A549 treated with DMSO at 1 μM for 4 hours (cell line): Measurements from ENCODE around the gene HS3ST3A1. TPM values are rescaled to one million over a fixed set of nuclear protein-coding genes. Genes with fewer than 3 reads are reported as not detected.

ENCODE experiments used
- total RNA-seq: library from RNA; stranded (reverse); fragments of 200-300 nt; extraction: Qiagen RNA extraction; gene quantifications from 5 replicates; pipeline ENCODE4 v1.2.3, GENCODE V29; 2022; ENCODE audit warnings: low read depth

The HS3ST3A1 gene
- 0.16 to 0.34 TPM in 2 of 5 replicates, not detected in the others for total RNA-seq

GRCh38 chr17:13601776-13602551, at the start of gene HS3ST3A1:
HS3ST3A1 (minus strand) TSS chr17:13601929; CDS start chr17:13601129, 800 bp downstream.

